ENCODE data around the gene NR2C2AP.

Gene NR2C2AP

DNA sequence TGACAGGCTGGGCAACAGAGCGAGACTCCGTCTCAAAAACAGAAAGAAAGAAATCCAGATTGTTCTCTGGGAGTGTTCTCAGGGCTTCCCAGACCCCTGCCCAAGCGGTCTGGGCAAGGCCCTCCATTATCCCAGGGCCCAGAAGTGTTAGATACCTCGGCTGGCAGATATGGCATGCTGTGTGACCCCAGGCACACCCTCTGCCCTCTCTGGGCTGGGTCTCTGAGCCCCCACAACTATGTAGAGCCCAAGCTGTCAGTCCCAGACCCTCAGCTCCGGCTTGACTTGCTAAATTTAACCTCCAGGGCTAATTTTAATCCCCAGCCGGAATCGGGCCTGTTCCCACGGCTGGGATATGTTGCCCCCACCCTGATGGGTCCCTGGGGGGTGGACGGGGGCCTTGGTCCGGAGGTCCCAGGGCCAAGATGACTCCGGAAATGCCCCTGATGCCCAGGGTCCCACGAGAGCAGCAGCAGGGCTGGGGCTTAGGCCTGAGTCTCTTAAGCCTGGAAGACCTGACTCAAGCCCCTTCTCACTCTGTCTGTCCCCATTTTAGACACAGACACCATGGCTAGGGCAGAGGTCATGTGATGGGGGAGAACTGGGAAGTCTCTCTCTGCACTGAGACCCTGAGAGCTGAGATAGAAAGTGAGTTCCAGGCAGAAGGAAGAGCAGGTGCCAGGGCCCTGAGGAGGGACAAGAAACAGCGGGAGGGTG, 50.4 kb downstream of the NR2C2AP start:
- no peak for DNase-seq (ENCODE audit: low read depth, low spot score)

DNA sequence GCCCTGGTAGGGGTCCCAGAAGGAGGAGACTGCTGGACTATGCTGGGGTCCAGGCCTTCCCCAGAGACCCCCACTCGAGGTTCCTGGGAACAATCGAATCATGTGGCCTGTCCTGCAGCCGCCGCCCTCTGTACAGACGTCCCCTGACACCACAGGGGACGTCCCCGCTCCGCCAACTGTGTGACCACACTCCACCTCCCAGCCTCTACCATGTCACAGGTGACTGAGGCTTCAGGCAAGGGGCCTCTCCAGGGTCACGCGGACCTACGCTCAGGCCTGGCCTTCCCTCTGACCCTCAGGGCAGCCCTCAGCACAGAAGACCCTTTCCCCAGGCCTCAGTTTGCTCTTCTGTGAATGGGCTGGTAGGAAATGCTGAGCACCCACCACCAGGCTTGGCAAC, 51.8 kb downstream of the NR2C2AP start:
- DNase-seq (ENCODE audit: low read depth, low spot score): no peak
